SK-N-SH (cell line): ENCODE measurements around the gene PCGF2. TPM values are rescaled to one million over a fixed set of nuclear protein-coding genes. Genes with fewer than 3 reads are reported as not detected.
A peak's percentile ranks its signal among the peaks of the same experiment; 100 is the strongest.

Source experiments
- CTCF ChIA-PET: fragments of 300-600, 350-600 bp; formaldehyde crosslinking; extraction: SDS; loops from one replicate; lab custom pipeline; 2021; lab: Yijun Ruan, JAX
- POLR2A ChIA-PET: fragments of 350-600 bp; sonication (Branson Sonifier 250); formaldehyde crosslinking; extraction: SDS; loops from one replicate; lab custom pipeline; 2020; ENCODE audit warnings: antibody characterized with exemption, inconsistent platforms; lab: Yijun Ruan, JAX
- DNase-seq: peaks from one replicate; pipeline ENCODE4 v3.0.0; 2012
- H2AFZ ChIP-seq: fragments of 200-600 bp; sonication (generic); 2 replicates; pipeline ENCODE4 v1.8.1; 2016; ENCODE audit warnings: antibody characterized with exemption, mild to moderate bottlenecking, low read depth
- H3F3A ChIP-seq: fragments of 200-600 bp; sonication (generic); replicated peaks from 2 replicates; pipeline ENCODE3; 2016; ENCODE audit warnings: antibody characterized with exemption, mild to moderate bottlenecking; ENCODE audit not compliant: insufficient read depth
- H3K27ac ChIP-seq, 2 experiments: fragments of 200-500 bp in 1 of 2; fragments of 200-600 bp in 1 of 2; sonication (Bioruptor generic) in 1 of 2; sonication (generic), shearing (Covaris generic) in 1 of 2; 2 replicates each; pipeline versions ENCODE4 v1.5.1 to v1.6.1; 2014 to 2016; ENCODE audit warnings: low read depth in 2 of 2, inconsistent platforms in 1 of 2, low read length in 1 of 2, mild to moderate bottlenecking in 1 of 2, mixed read lengths in 1 of 2
- H3K27me3 ChIP-seq: fragments of 200-600 bp; sonication (generic), shearing (Covaris generic); 2 replicates; pipeline ENCODE4 v1.6.1; 2016; ENCODE audit warnings: mixed run types; ENCODE audit not compliant: insufficient read depth
- H3K36me3 ChIP-seq, 2 experiments: fragments of 200-500 bp in 1 of 2; fragments of 200-600 bp in 1 of 2; sonication (Bioruptor generic) in 1 of 2; sonication (generic) in 1 of 2; replicated peaks in 1 of 2; 2 replicates each; pipeline versions ENCODE3 to v1.5.1; 2014 to 2016; ENCODE audit warnings: low read length in 1 of 2, mild to moderate bottlenecking in 1 of 2; ENCODE audit not compliant: insufficient read depth in 2 of 2, control insufficient read depth in 1 of 2
- H3K4me1 ChIP-seq, 2 experiments: fragments of 200-500 bp in 1 of 2; fragments of 200-600 bp in 1 of 2; sonication (Bioruptor generic) in 1 of 2; sonication (generic), shearing (Covaris generic) in 1 of 2; 2 replicates each; pipeline versions ENCODE4 v1.5.1 to v1.6.1; 2014 to 2016; ENCODE audit warnings: low read depth in 1 of 2, low read length in 1 of 2, mixed run types in 1 of 2; ENCODE audit not compliant: insufficient read depth in 2 of 2, control insufficient read depth in 1 of 2
- H3K4me2 ChIP-seq: fragments of 200-600 bp; sonication (generic), shearing (Covaris generic); 2 replicates; pipeline ENCODE4 v1.6.1; 2017; ENCODE audit warnings: mixed run types
- H3K4me3 ChIP-seq, 2 experiments: fragments of 200-500 bp in 1 of 2; fragments of 200-600 bp in 1 of 2; sonication (Bioruptor generic) in 1 of 2; sonication (generic), shearing (Covaris generic) in 1 of 2; 2 replicates each; pipeline versions ENCODE4 v1.5.1 to v1.8.1; 2014 to 2016; ENCODE audit warnings: low read depth in 2 of 2, inconsistent platforms in 1 of 2, low read length in 1 of 2, mild to moderate bottlenecking in 1 of 2, mixed read lengths in 1 of 2, moderate library complexity in 1 of 2
- H3K79me2 ChIP-seq: fragments of 200-600 bp; sonication (generic); 2 replicates; pipeline ENCODE4 v1.8.1; 2017; ENCODE audit warnings: mild to moderate bottlenecking; ENCODE audit not compliant: insufficient read depth
- H3K9ac ChIP-seq: fragments of 200-600 bp; sonication (generic); 2 replicates; pipeline ENCODE4 v1.6.1; 2017; ENCODE audit warnings: mixed run types
- H3K9me2 ChIP-seq: fragments of 200-600 bp; sonication (generic); 2 replicates; pipeline ENCODE4 v1.6.1; 2017; ENCODE audit warnings: mixed run types
- H3K9me3 ChIP-seq: fragments of 200-600 bp; sonication (generic); 2 replicates; pipeline ENCODE4 v1.6.1; 2017; ENCODE audit warnings: mixed run types, mild to moderate bottlenecking, moderate library complexity
- H4K20me1 ChIP-seq: fragments of 200-600 bp; sonication (generic); 2 replicates; pipeline ENCODE4 v1.6.1; 2017; ENCODE audit warnings: mild to moderate bottlenecking, mixed run types; ENCODE audit not compliant: insufficient read depth
- EP300 ChIP-seq, 2 experiments: IDR thresholded peaks; 2 replicates each; pipeline versions ENCODE4 v1.4.0 to v1.6.1; 2012; ENCODE audit warnings: borderline replicate concordance in 1 of 2, low read depth in 1 of 2, low read length in 1 of 2
- EZH2phosphoT487 ChIP-seq: fragments of 200-600 bp; sonication (generic); IDR thresholded peaks from 2 replicates; pipeline ENCODE4 v1.6.1; 2017; ENCODE audit warnings: low read depth, mixed run types, mild to moderate bottlenecking, antibody characterized with exemption, moderate library complexity, borderline replicate concordance
- FOXJ3 ChIP-seq: sonication (generic); formaldehyde crosslinking; IDR thresholded peaks from 2 replicates; pipeline ENCODE4 v1.5.1; 2020; ENCODE audit warnings: mild to moderate bottlenecking, missing genetic modification reagents
- FOXM1 ChIP-seq: IDR thresholded peaks from 2 replicates; pipeline ENCODE4 v1.4.0; 2012; ENCODE audit warnings: low read depth, mild to moderate bottlenecking
- MXI1 ChIP-seq: IDR thresholded peaks from 2 replicates; pipeline ENCODE4 v1.6.1; 2012; ENCODE audit warnings: mild to moderate bottlenecking, low read depth, low read length, improper control_type of control experiment
- RCOR1 ChIP-seq: fragments of 150-350 bp; IDR thresholded peaks from 2 replicates; pipeline ENCODE4 v1.6.1; 2017; ENCODE audit warnings: antibody characterized with exemption, low read length
- USF1 ChIP-seq: IDR thresholded peaks from 2 replicates; pipeline ENCODE4 v1.4.0; 2012; ENCODE audit warnings: low read depth, borderline replicate concordance
- YY1 ChIP-seq: IDR thresholded peaks from 2 replicates; pipeline ENCODE4 v1.4.0; 2012; ENCODE audit warnings: low read depth, mild to moderate bottlenecking
- WGBS: methylation state at CpG from one replicate; pipeline ENCODE4 v1.1.6; 2017; ENCODE audit warnings: low lambda C conversion rate; 5-methylcytosine and 5-hydroxymethylcytosine counted together
- polyA plus RNA-seq, 3 experiments: library from polyadenylated mRNA; depleted of rRNA; stranded (reverse); fragments of >200 nt; gene quantifications; 2 replicates each; pipeline ENCODE4 v1.2.3, GENCODE V29; 2012
- TF ChIP-seq, protein P1 (sequence below): fragments of 150-350 bp; IDR thresholded peaks from 2 replicates; pipeline ENCODE4 v1.6.1; 2016; ENCODE audit warnings: mild to moderate bottlenecking, low read depth, low read length
- TF ChIP-seq, protein P2 (sequence below): fragments of 200-600 bp; sonication (generic); IDR thresholded peaks from 2 replicates; pipeline ENCODE4 v1.6.1; 2017; ENCODE audit warnings: antibody characterized with exemption, mild to moderate bottlenecking, moderate library complexity

PCGF2 gene
- polyA plus RNA-seq, 1 of the 3 experiments (the other 2 are of a cell fraction): 39.8 TPM

GRCh38 chr17:38746849-38747462, 1.2 kb downstream of the PCGF2 start (continued):
- TF ChIP-seq, protein P1, sequence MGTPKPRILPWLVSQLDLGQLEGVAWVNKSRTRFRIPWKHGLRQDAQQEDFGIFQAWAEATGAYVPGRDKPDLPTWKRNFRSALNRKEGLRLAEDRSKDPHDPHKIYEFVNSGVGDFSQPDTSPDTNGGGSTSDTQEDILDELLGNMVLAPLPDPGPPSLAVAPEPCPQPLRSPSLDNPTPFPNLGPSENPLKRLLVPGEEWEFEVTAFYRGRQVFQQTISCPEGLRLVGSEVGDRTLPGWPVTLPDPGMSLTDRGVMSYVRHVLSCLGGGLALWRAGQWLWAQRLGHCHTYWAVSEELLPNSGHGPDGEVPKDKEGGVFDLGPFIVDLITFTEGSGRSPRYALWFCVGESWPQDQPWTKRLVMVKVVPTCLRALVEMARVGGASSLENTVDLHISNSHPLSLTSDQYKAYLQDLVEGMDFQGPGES: no peak
- TF ChIP-seq USF1: no peak
- no peak for TF ChIP-seq MXI1
- TF ChIP-seq YY1: no peak
- TF ChIP-seq FOXM1: no peak
- TF ChIP-seq FOXJ3: no peak
- no peak for TF ChIP-seq EP300 (IDR thresholded peaks at IDR 0.05; ENCODE audit: borderline replicate concordance in 1 of 2, low read depth in 1 of 2, low read length in 1 of 2)
- TF ChIP-seq RCOR1: no peak
- TF ChIP-seq EZH2phosphoT487: no peak

DNA sequence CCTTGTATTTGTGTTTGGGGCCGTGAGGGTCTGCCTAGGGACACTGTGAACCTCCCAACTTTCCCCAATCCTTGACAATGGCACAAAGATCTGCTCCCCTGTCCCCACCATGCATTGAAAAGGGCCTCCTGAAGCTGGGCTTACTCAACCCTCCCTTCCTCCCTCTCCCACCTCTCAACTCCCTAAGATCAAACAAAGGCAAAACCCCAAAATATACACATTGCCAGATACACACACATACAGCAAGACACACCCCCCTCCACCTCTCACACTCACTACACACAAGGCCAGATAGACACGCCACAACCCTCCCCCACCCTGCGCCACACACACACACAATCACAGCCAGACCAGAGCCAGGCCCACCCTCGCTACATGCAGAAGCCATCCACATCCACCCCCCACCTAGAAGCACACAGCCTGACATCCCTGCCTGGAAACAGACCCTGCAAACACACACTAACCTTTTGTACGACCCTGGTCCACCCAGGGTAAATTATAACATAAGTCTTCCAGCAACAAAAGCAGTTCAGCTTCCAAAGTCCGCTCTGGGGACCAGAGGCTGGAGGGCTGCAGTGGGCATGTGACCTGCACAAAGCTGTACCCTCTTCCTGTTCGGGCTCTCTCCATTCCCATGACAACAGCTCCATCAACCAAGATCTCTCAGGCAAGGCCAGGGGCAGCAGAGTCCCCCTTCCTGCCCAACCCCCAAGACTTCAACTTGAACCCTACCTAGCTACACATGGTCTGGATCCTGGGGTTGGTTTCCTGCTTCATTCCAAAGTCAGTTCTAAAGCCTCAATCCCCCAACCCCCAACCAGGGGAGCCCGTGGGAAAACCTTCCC, 1.9 kb downstream of the PCGF2 start:
- H3K9me3 ChIP-seq: no peaks in the 10 kb centered on the region
- no peaks in the 10 kb centered on the region for H3K36me3 ChIP-seq
- H4K20me1 ChIP-seq: peaks cover 59% of the 10 kb centered on the region
- peak overlapping the region; percentile 90 for H3K9ac ChIP-seq
- H3K79me2 ChIP-seq: peaks cover 80% of the 10 kb centered on the region
- DNase-seq: no peak
- peaks cover 6% of the 10 kb centered on the region for H3F3A ChIP-seq
- TF ChIP-seq, protein P2, sequence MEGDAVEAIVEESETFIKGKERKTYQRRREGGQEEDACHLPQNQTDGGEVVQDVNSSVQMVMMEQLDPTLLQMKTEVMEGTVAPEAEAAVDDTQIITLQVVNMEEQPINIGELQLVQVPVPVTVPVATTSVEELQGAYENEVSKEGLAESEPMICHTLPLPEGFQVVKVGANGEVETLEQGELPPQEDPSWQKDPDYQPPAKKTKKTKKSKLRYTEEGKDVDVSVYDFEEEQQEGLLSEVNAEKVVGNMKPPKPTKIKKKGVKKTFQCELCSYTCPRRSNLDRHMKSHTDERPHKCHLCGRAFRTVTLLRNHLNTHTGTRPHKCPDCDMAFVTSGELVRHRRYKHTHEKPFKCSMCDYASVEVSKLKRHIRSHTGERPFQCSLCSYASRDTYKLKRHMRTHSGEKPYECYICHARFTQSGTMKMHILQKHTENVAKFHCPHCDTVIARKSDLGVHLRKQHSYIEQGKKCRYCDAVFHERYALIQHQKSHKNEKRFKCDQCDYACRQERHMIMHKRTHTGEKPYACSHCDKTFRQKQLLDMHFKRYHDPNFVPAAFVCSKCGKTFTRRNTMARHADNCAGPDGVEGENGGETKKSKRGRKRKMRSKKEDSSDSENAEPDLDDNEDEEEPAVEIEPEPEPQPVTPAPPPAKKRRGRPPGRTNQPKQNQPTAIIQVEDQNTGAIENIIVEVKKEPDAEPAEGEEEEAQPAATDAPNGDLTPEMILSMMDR: no peak
- peak; percentile 51; the same call in 1 of the 2 replicates for TF ChIP-seq USF1
- no peaks in the 10 kb centered on the region for H3K9me2 ChIP-seq
- POLR2A ChIA-PET: interaction anchor here (0.9 to 2.4 kb wide), 4 partner anchors 11 to 179 kb away, joined by 3 to 9 read pairs (median 6); partner anchors contain the start of genes CISD3, LASP1NB and MLLT6
- CTCF ChIA-PET: interaction anchor here (0.9 to 7.4 kb wide), 5 partner anchors 13 to 188 kb away, joined by 3 to 88 read pairs (median 4); partner anchors contain the start of gene CISD3
- H3K4me3 ChIP-seq: peak overlapping the region; percentile 86 to 93
- H3K4me1 ChIP-seq: peaks cover 9 to 61% of the 10 kb centered on the region in 2 experiments; a peak in 2 of 4 replicates
- peak overlapping the region; percentile 99 for H3K4me2 ChIP-seq
- no peaks in the 10 kb centered on the region for H3K27me3 ChIP-seq
- peak overlapping the region; percentile 71 to 95; a peak in 3 of 4 replicates for H3K27ac ChIP-seq
- H2AFZ ChIP-seq: no peak overlapping the region
- 52% methylated on average over 8 of the region's 8 CpGs for WGBS
